NB4 (cell line): Measurements from ENCODE around the gene SCN1B.

Source experiments
- DNase-seq: peaks from one replicate; pipeline ENCODE4 v3.0.0; 2010; ENCODE audit warnings: low read depth
- H3K4me3 ChIP-seq: one replicate; pipeline ENCODE4 v1.5.1; 2011; ENCODE audit warnings: mild to moderate bottlenecking, low read depth, low read length, moderate library complexity
- CTCF ChIP-seq: IDR thresholded peaks from one replicate; pipeline ENCODE4 v1.5.1; 2012; ENCODE audit warnings: low read depth, low read length
- MAX ChIP-seq: IDR thresholded peaks from 2 replicates; pipeline ENCODE4 v1.6.1; 2011; ENCODE audit warnings: low read depth, low read length
- MYC ChIP-seq: IDR thresholded peaks from 2 replicates; pipeline ENCODE4 v1.6.1; 2011; ENCODE audit warnings: low read depth, low read length
- POLR2A ChIP-seq: IDR thresholded peaks from 2 replicates; pipeline ENCODE4 v1.6.1; 2011; ENCODE audit warnings: mild to moderate bottlenecking; ENCODE audit not compliant: insufficient read length; ENCODE audit errors: extremely low read depth

Gene SCN1B

GRCh38 chr19:35030257-35031071 is at the start of gene SCN1B:
Gene SCN1B (plus strand): TSS chr19:35030470. CDS start chr19:35030821, 351 bp downstream.
- no peak within 1 kb of the TSS for H3K4me3 ChIP-seq
- TF ChIP-seq CTCF = no peak
- no peak for TF ChIP-seq POLR2A
- TF ChIP-seq MAX = no peak
- TF ChIP-seq MYC = no peak
- peak; percentile 60 for DNase-seq

- no peak for DNase-seq
- TF ChIP-seq CTCF (no peak), MYC (no peak), POLR2A (no peak), MAX (no peak)
- no peak overlapping the region for H3K4me3 ChIP-seq
Observed at GRCh38 chr19:34982275-34982674, 48.0 kb upstream of the SCN1B start.

- no peak overlapping the region for H3K4me3 ChIP-seq
- no peak for DNase-seq
- TF ChIP-seq POLR2A = no peak
- no peak for TF ChIP-seq MYC
- no peak for TF ChIP-seq CTCF
- no peak for TF ChIP-seq MAX
Observed at GRCh38 chr19:34983786-34984185, 46.5 kb upstream of the SCN1B start.

- no peak for DNase-seq
- TF ChIP-seq CTCF = no peak
- TF ChIP-seq MAX = no peak
- TF ChIP-seq POLR2A = no peak
- TF ChIP-seq MYC = no peak
- H3K4me3 ChIP-seq = no peak overlapping the region
Observed at GRCh38 chr19:34984287-34984686, 46.0 kb upstream of the SCN1B start.

- H3K4me3 ChIP-seq = no peak overlapping the region
- no peak for DNase-seq
- TF ChIP-seq POLR2A (no peak), CTCF (no peak), MAX (no peak), MYC (no peak)
Observed at GRCh38 chr19:34985249-34986022, 44.8 kb upstream of the SCN1B start.
